ENCODE measurements around the gene CERCAM. TPM values are rescaled to one million over a fixed set of nuclear protein-coding genes. Genes with fewer than 3 reads are reported as not detected.

The CERCAM gene
- total RNA-seq, 1 donor from 2014 or later = 70.5 TPM

DNA sequence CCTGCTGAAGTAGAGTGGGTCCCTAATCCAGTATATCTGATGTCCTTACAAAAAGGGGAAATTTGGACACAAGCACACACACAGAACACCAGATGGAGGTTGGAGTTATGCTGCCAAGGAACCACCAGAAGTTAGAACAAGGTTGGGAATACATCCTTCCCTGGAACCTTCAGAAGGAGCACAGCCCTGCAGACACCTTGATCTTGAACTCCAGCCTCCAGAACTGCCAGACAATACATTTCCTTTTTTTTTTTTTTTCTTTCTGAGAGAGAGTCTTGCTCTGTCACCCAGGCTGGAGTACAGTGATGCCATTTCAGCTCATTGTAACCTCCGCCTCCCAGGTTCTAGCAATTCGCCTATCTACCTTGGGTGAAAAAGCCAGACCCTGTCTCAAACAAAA, 28.1 kb downstream of the CERCAM start:
- H3K4me1 ChIP-seq = no peaks in the 10 kb centered on the region
- H3K36me3 ChIP-seq = no peaks in the 10 kb centered on the region
- no peaks in the 10 kb centered on the region for H3K27me3 ChIP-seq
- intact Hi-C loops (cut with DNase I) = no loop called here
- H3K27ac ChIP-seq = no peak overlapping the region
- H3K4me3 ChIP-seq = no peak overlapping the region
- no peak for TF ChIP-seq CTCF (IDR thresholded peaks at IDR 0.05)
- DNase-seq (ENCODE audit: low spot score in 2 of 2) = no peak
- no peaks in the 10 kb centered on the region for H3K9me3 ChIP-seq

DNA sequence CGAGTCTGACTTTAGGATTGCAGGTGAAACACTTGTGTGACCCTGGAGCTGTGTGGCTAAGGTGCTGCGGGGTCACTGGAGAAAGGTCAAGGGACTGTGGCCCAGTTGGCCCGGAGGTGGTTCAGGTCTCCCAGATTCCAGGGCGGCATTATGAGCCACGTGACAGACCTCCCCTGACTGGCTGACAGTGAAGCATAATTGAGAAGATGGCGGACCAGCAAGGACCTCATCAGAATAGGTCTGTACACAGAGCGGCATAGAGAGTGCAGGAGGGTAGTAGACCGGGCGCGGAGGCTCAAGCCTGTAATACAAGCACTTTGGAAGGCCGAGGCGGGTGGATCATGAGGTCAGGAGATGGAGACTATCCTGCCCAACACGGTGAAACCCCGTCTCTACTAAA, 34.3 kb downstream of the CERCAM start:
- no peaks in the 10 kb centered on the region for H3K27me3 ChIP-seq
- TF ChIP-seq CTCF (IDR thresholded peaks at IDR 0.05) = no peak
- intact Hi-C loops (cut with DNase I) = loop anchor here (1.0 to 5.0 kb wide), 3 partner anchors 16 to 178 kb away; partner anchors contain the start of genes COQ4, GOLGA2, SWI5 and TRUB2

GRCh38 chr9:128455849-128456612, 35.4 kb downstream of the CERCAM start, which contains the start of gene ODF2:
ODF2 (plus strand) TSS chr9:128456006; CDS start chr9:128456092, 86 bp downstream.
- H3K36me3 ChIP-seq = peaks cover 12 to 13% of the 10 kb centered on the region in 2 donors
- no peaks in the 10 kb centered on the region for H3K27me3 ChIP-seq
- intact Hi-C loops (cut with DNase I) = loop anchor here (1.0 to 5.0 kb wide), 7 partner anchors 17 to 179 kb away; partner anchors contain the start of genes CERCAM, COQ4, GLE1 and GOLGA2
- no peak for TF ChIP-seq CTCF (IDR thresholded peaks at IDR 0.05)
- H3K9me3 ChIP-seq = no peaks in the 10 kb centered on the region
- peaks cover 0 to 8% of the 10 kb centered on the region in 2 donors for H3K4me1 ChIP-seq
- DNase-seq (ENCODE audit: low spot score in 2 of 2) = peak; percentile 87 to 98
- peak within 1 kb of the TSS; percentile 87 to 89 for H3K27ac ChIP-seq
- H3K4me3 ChIP-seq = peak within 1 kb of the TSS; percentile 71 to 90

More for the DNA sequence above, 34.3 kb downstream of the CERCAM start:
- Histone ChIP-seq H3K4me1 (peaks cover 0 to 8% of the 10 kb centered on the region in 2 donors), H3K9me3 (no peaks in the 10 kb centered on the region), H3K36me3 (peaks cover 2 to 3% of the 10 kb centered on the region in 2 donors), H3K27ac (no peak overlapping the region), H3K4me3 (peak overlapping the region in 1 of 2 donors; percentile 90)
- no peak for DNase-seq (ENCODE audit: low spot score in 2 of 2)

DNA sequence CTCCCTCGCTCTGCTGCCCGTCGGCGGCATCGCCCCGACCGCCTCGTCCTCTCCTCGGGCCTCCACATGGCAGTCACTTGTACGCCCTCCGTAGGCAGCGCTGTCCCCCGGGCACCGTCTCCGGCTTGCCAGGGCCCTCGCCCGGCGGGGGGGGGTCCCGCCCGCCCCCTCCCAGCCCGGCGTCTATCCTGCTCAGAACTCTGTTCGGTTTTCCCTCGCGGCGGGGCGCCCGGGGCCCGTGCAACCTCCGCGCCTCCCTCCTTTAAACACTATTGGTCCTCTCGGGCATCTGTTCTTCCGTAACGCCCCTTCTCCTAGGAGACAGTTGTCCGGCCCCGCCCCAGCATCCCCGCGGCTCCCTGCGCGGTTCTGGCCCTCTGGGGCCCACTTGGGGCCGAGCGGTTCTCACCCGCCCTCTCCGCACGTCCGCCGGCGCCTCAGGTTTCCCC, 36.0 kb downstream of the CERCAM start:
- no peak for TF ChIP-seq CTCF (IDR thresholded peaks at IDR 0.05)
- H3K4me1 ChIP-seq = peaks cover 0 to 8% of the 10 kb centered on the region in 2 donors
- peak; percentile 10 to 76 for DNase-seq (ENCODE audit: low spot score in 2 of 2)
- no peaks in the 10 kb centered on the region for H3K27me3 ChIP-seq
- peak overlapping the region; percentile 71 to 90 for H3K4me3 ChIP-seq
- H3K27ac ChIP-seq = peak overlapping the region; percentile 87 to 89
- intact Hi-C loops (cut with DNase I) = loop anchor here (1.0 to 5.0 kb wide), 6 partner anchors 36 to 179 kb away; partner anchors contain the start of genes CERCAM, COQ4, GLE1 and GOLGA2
- H3K9me3 ChIP-seq = no peaks in the 10 kb centered on the region
- peaks cover 14 to 17% of the 10 kb centered on the region in 2 donors for H3K36me3 ChIP-seq

DNA sequence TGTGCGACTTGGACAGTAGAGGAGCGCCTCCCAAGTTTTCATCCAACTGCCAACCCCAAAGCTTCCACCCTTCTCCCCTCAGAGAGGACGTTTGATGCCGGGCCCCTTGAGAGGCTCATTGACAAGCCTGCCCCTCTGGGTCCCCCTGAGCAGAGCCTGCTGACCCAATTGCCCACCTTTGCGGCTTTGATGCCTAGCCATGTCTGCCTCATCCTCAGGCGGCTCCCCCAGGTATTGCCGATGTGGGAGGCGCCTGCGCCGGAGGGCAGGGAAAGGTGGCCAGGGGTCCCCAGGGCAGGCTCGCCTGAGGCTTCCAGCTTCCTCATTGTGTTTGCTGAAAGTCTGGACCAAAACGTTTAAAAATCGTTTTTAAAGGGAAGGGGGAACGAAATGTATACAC, 36.5 kb downstream of the CERCAM start:
- H3K27ac ChIP-seq = peak overlapping the region in 1 of 2 donors; percentile 89
- intact Hi-C loops (cut with DNase I) = loop anchor here (2.0 to 5.0 kb wide), 3 partner anchors 96 to 180 kb away; partner anchors contain the start of genes COQ4, GOLGA2, SPTAN1 and SWI5

More for the DNA sequence above, 36.5 kb downstream of the CERCAM start:
- Histone ChIP-seq H3K9me3 (no peaks in the 10 kb centered on the region), H3K4me3 (peak overlapping the region; percentile 71 to 90), H3K36me3 (peaks cover 14 to 21% of the 10 kb centered on the region in 2 donors), H3K27me3 (no peaks in the 10 kb centered on the region), H3K4me1 (peaks cover 0 to 8% of the 10 kb centered on the region in 2 donors)
- no peak for DNase-seq (ENCODE audit: low spot score in 2 of 2)
- no peak for TF ChIP-seq CTCF (IDR thresholded peaks at IDR 0.05)
